HEK293T (cell line): ENCODE data around the gene OXCT1.

Experiments
- BHLHE40 ChIP-seq: fragments of 450-650 bp; IDR thresholded peaks from 2 replicates; pipeline ENCODE4 v1.6.1; 2016; ENCODE audit warnings: mild to moderate bottlenecking, moderate library complexity, borderline replicate concordance
- FOXM1 ChIP-seq: fragments of 450-650 bp; IDR thresholded peaks from 2 replicates; pipeline ENCODE4 v1.6.1; 2017; ENCODE audit warnings: mild to moderate bottlenecking, borderline replicate concordance
- SUZ12 ChIP-seq: fragments of 450-650 bp; IDR thresholded peaks from 2 replicates; pipeline ENCODE4 v1.6.1; 2016; ENCODE audit warnings: mild to moderate bottlenecking

DNA sequence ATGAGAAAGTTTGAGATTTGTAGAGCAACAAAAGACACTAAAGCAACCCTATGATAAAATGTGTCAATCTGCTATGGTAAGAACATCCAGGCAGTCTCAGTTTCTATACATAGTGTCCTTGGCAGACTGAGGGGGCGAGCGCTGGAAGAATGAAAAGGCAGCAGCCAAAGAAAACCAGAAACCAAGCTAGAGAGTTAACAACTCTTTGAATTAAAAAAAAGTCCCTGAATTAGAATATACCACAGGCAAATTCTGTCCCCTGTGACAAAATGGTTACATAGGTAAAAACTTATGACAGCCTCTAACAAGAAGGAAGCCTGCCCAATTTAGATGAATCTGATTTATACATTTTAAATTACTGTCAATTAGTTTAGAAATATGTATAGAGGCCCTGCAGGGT is 106.7 kb downstream of the OXCT1 start:
- TF ChIP-seq FOXM1 (no peak), BHLHE40 (no peak), SUZ12 (no peak)
